ENCODE data around the gene FUT6. TPM values are rescaled to one million over a fixed set of nuclear protein-coding genes. Genes with fewer than 3 reads are reported as not detected.
"Not testable (repeated sequence)": the region's sequence is repeated elsewhere in the genome, so short reads cannot be mapped to it uniquely, and the experiment has no call there.

FUT6 gene
- total RNA-seq, 4 donors from 2014 or later, result 0.25 to 1.4 TPM; not detected in 2

- Histone ChIP-seq H3K27me3 (no peaks in the 10 kb centered on the region), H3K27ac (no peak overlapping the region), H3K9me3 (no peaks in the 10 kb centered on the region), H3K4me3 (no peak overlapping the region), H3K4me1 (no peaks in the 10 kb centered on the region), H3K36me3 (peaks cover 46% of the 10 kb centered on the region)
- 73% methylated on average over 13 of the region's 48 CpGs for WGBS
- TF ChIP-seq POLR2A (IDR thresholded peaks at IDR 0.05) (no peak), CTCF (IDR thresholded peaks at IDR 0.05) (no peak), EP300 (IDR thresholded peaks at IDR 0.05) (no peak), POLR2AphosphoS5 (IDR thresholded peaks at IDR 0.05) (no peak)
- no peak for DNase-seq (ENCODE audit: low spot score in 2 of 2)
These were observed 56.3 kb downstream of the FUT6 start for GRCh38 chr19:5782945-5783919.

GRCh38 chr19:5782322-5782721 lies 57.2 kb downstream of the FUT6 start:
- DNase-seq (ENCODE audit: low spot score in 2 of 2), result no peak
- WGBS, result 89% methylated on average over 5 of the region's 9 CpGs
- peaks cover 37% of the 10 kb centered on the region for H3K36me3 ChIP-seq
- no peak for TF ChIP-seq POLR2AphosphoS5 (IDR thresholded peaks at IDR 0.05)
- no peak for TF ChIP-seq POLR2A (IDR thresholded peaks at IDR 0.05)
- TF ChIP-seq EP300 (IDR thresholded peaks at IDR 0.05), result no peak
- no peak for TF ChIP-seq CTCF (IDR thresholded peaks at IDR 0.05)
- H3K4me1 ChIP-seq, result no peaks in the 10 kb centered on the region
- H3K27ac ChIP-seq, result no peak overlapping the region
- no peaks in the 10 kb centered on the region for H3K9me3 ChIP-seq
- no peak overlapping the region for H3K4me3 ChIP-seq
- H3K27me3 ChIP-seq, result no peaks in the 10 kb centered on the region

GRCh38 chr19:5780916-5781315 lies 58.6 kb downstream of the FUT6 start:
- WGBS, result 84% methylated on average over 11 of the region's 11 CpGs
- not testable (repeated sequence) for H3K27me3 ChIP-seq

More at GRCh38 chr19:5780916-5781315, 58.6 kb downstream of the FUT6 start:
- not testable (repeated sequence) for H3K27ac ChIP-seq; H3K9me3 ChIP-seq; DNase-seq (ENCODE audit: low spot score in 2 of 2); H3K4me1 ChIP-seq; H3K4me3 ChIP-seq
- H3K36me3 ChIP-seq, result peaks cover 23% of the 10 kb centered on the region

Other genes starting within 250 kb of the FUT6 start
- 100 to 1,000 TPM in 1 of 4 donors, 10 to 100 TPM in 3; 22.9 to 105 (median 28.8) TPM for gene SAFB2, start 216.9 kb downstream of the FUT6 start, total RNA-seq
- gene SAFB, start 216.6 kb downstream of the FUT6 start, total RNA-seq, result 100 to 1,000 TPM in 1 of 4 donors, 10 to 100 TPM in 3; 46.3 to 181 (median 63.7) TPM
- 10 to 100 TPM; 37.2 to 67.1 (median 58.1) TPM for gene MICOS13, start 159.2 kb downstream of the FUT6 start, total RNA-seq
- gene HSD11B1L, start 158.7 kb downstream of the FUT6 start, total RNA-seq, result 10 to 100 TPM; 11.6 to 19.0 (median 15.1) TPM
- gene RPL36, start 149.4 kb downstream of the FUT6 start, total RNA-seq, result 100 to 1,000 TPM; 420 to 822 (median 688) TPM
- gene LONP1, start 119.6 kb downstream of the FUT6 start, total RNA-seq, result 10 to 100 TPM; 42.1 to 57.4 (median 47.7) TPM
- under 1 TPM in 1 of 4 donors, not detected in 3; 0.24 TPM for gene CATSPERD, start 119.1 kb downstream of the FUT6 start, total RNA-seq
- 1 to 10 TPM; 2.0 to 5.1 (median 3.6) TPM for gene PRR22, start 55.0 kb downstream of the FUT6 start, total RNA-seq
- gene DUS3L, start 48.5 kb downstream of the FUT6 start, total RNA-seq, result 10 to 100 TPM; 28.8 to 58.5 (median 43.8) TPM
- gene NRTN, start 34.6 kb downstream of the FUT6 start, total RNA-seq, result 1 to 10 TPM; 3.7 to 9.1 (median 6.6) TPM
- 1 to 10 TPM in 3 of 4 donors, under 1 TPM in 1; 0.93 to 3.6 (median 1.4) TPM for gene FUT3, start 11.7 kb upstream of the FUT6 start, total RNA-seq
- under 1 TPM in 1 of 4 donors, not detected in 3; 0.23 TPM for gene FUT5, start 30.8 kb upstream of the FUT6 start, total RNA-seq
- gene NDUFA11, start 64.1 kb upstream of the FUT6 start, total RNA-seq, result 100 to 1,000 TPM in 3 of 4 donors, 10 to 100 TPM in 1; 80.9 to 245 (median 174) TPM
- 10 to 100 TPM in 2 of 4 donors, 1 to 10 TPM in 2; 7.4 to 15.4 (median 12.0) TPM for gene VMAC, start 65.2 kb upstream of the FUT6 start, total RNA-seq
- 10 to 100 TPM in 2 of 4 donors, 1 to 10 TPM in 2; 7.2 to 36.5 (median 10.0) TPM for gene CAPS, start 74.6 kb upstream of the FUT6 start, total RNA-seq
- 10 to 100 TPM; 55.6 to 85.0 (median 78.0) TPM for gene RANBP3, start 138.4 kb upstream of the FUT6 start, total RNA-seq